H1 (cell line): Measurements from ENCODE around the gene TMEM63C. TPM values are rescaled to one million over a fixed set of nuclear protein-coding genes. Genes with fewer than 3 reads are reported as not detected.

ENCODE experiments used
- CTCF ChIA-PET: fragments of 300-600 bp; sonication (Branson Sonifier 250); formaldehyde crosslinking; loops from one replicate; lab custom pipeline; 2021; ENCODE audit not compliant: partially characterized antibody; lab: Charles Lee
- POLR2A ChIA-PET: fragments of 300-600 bp; sonication (Branson Sonifier 250); formaldehyde crosslinking; loops from one replicate; lab custom pipeline; 2021; ENCODE audit warnings: inconsistent platforms; ENCODE audit not compliant: partially characterized antibody; lab: Charles Lee
- DNase-seq, 2 experiments: peaks; one replicate each; pipeline versions ENCODE4 v3.0.0 to v3.0.0-alpha.2; 2010 to 2022; ENCODE audit warnings: low spot score in 2 of 2, low read depth in 1 of 2, mixed read lengths in 1 of 2
- FAIRE-seq: peaks from 2 replicates; lab custom pipeline; 2011; peaks lifted over from hg19 to GRCh38; lab: Jason Lieb, UNC
- H2AFZ ChIP-seq: 2 replicates; pipeline ENCODE4 v1.8.1; 2012; ENCODE audit warnings: low read length, inconsistent platforms
- H2AK5ac ChIP-seq: 2 replicates; pipeline ENCODE4 v1.6.1; 2013; ENCODE audit warnings: low read depth, low read length
- H2BK120ac ChIP-seq: replicated peaks from 2 replicates; pipeline ENCODE3; 2013; ENCODE audit warnings: low read depth, low read length, inconsistent platforms
- H2BK12ac ChIP-seq: 2 replicates; pipeline ENCODE4 v1.6.1; 2013; ENCODE audit warnings: low read depth, low read length
- H2BK15ac ChIP-seq: 2 replicates; pipeline ENCODE4 v1.6.1; 2013; ENCODE audit warnings: low read length
- H2BK20ac ChIP-seq: 2 replicates; pipeline ENCODE4 v1.6.1; 2013; ENCODE audit warnings: low read length
- H2BK5ac ChIP-seq: 2 replicates; pipeline ENCODE4 v1.6.1; 2013; ENCODE audit warnings: low read depth, low read length
- H3K14ac ChIP-seq: 2 replicates; pipeline ENCODE4 v1.6.1; 2013; ENCODE audit warnings: inconsistent platforms; ENCODE audit not compliant: insufficient read length
- H3K18ac ChIP-seq: 2 replicates; pipeline ENCODE4 v1.6.1; 2013; ENCODE audit warnings: low read length; ENCODE audit errors: extremely low read depth
- H3K23ac ChIP-seq: 2 replicates; pipeline ENCODE4 v1.6.1; 2013; ENCODE audit warnings: inconsistent platforms; ENCODE audit not compliant: insufficient read length
- H3K23me2 ChIP-seq: 2 replicates; pipeline ENCODE4 v1.6.1; 2013; ENCODE audit warnings: low read depth, low read length
- H3K27ac ChIP-seq: 2 replicates; pipeline ENCODE4 v1.6.1; 2011; ENCODE audit warnings: low read depth, low read length, inconsistent platforms
- H3K27me3 ChIP-seq, 4 experiments: replicated peaks in 1 of 4; 1 replicate in 1 of 4; 2 replicates in 3 of 4; pipeline versions ENCODE4 v1.6.1 to v1.8.1; 2011 to 2013; ENCODE audit warnings: low read length in 3 of 4, mild to moderate bottlenecking in 3 of 4, inconsistent platforms in 2 of 4, mixed read lengths in 2 of 4, moderate library complexity in 1 of 4; ENCODE audit not compliant: control insufficient read depth in 3 of 4, insufficient read depth in 3 of 4; ENCODE audit errors: extremely low read depth in 1 of 4
- H3K36me3 ChIP-seq, 4 experiments: 2 replicates each; pipeline versions ENCODE4 v1.6.1 to v1.8.1; 2011 to 2013; ENCODE audit warnings: mild to moderate bottlenecking in 4 of 4, low read length in 3 of 4, moderate library complexity in 2 of 4, control low read depth in 1 of 4, inconsistent platforms in 1 of 4; ENCODE audit not compliant: insufficient read depth in 4 of 4, control insufficient read depth in 2 of 4
- H3K4ac ChIP-seq: replicated peaks from 2 replicates; pipeline ENCODE3; 2013; ENCODE audit warnings: low read length, low read depth, mixed read lengths, inconsistent platforms; ENCODE audit not compliant: insufficient read length
- H3K4me1 ChIP-seq, 4 experiments: replicated peaks in 1 of 4; 1 replicate in 1 of 4; 2 replicates in 3 of 4; pipeline versions ENCODE4 v1.6.1 to v1.8.1; 2011 to 2013; ENCODE audit warnings: low read length in 3 of 4, inconsistent platforms in 2 of 4, mixed read lengths in 1 of 4; ENCODE audit not compliant: insufficient read depth in 4 of 4, control insufficient read depth in 3 of 4
- H3K4me2 ChIP-seq, 2 experiments: 2 replicates each; pipeline versions ENCODE4 v1.6.1 to v1.8.1; 2011 to 2013; ENCODE audit warnings: low read depth in 2 of 2, low read length in 2 of 2, control low read depth in 1 of 2, inconsistent platforms in 1 of 2, mild to moderate bottlenecking in 1 of 2; ENCODE audit not compliant: insufficient read depth in 1 of 2
- H3K4me3 ChIP-seq, 4 experiments: fragments of 200-600, 300-600 bp in 1 of 4; sonication (generic), shearing (Covaris generic), sonication (Bioruptor Twin) in 1 of 4; 2 replicates each; pipeline versions ENCODE4 v1.5.1 to v1.8.1; 2011 to 2016; ENCODE audit warnings: low read length in 4 of 4, low read depth in 3 of 4, control low read depth in 2 of 4, inconsistent platforms in 2 of 4, mild to moderate bottlenecking in 2 of 4, mixed read lengths in 1 of 4, moderate library complexity in 1 of 4; ENCODE audit not compliant: insufficient read depth in 2 of 4; ENCODE audit errors: extremely low read depth in 1 of 4
- H3K56ac ChIP-seq: replicated peaks from 2 replicates; pipeline ENCODE3; 2013; ENCODE audit warnings: low read depth, mild to moderate bottlenecking, mixed read lengths, low read length, inconsistent platforms; ENCODE audit not compliant: insufficient read length
- H3K79me1 ChIP-seq: 2 replicates; pipeline ENCODE4 v1.6.1; 2013; ENCODE audit warnings: low read depth, low read length, control low read depth
- H3K79me2 ChIP-seq, 2 experiments: 2 replicates each; pipeline versions ENCODE4 v1.6.1 to v1.8.1; 2012 to 2013; ENCODE audit warnings: low read length in 2 of 2, mild to moderate bottlenecking in 2 of 2, inconsistent platforms in 1 of 2; ENCODE audit not compliant: insufficient read depth in 2 of 2, control insufficient read depth in 1 of 2
- H3K9ac ChIP-seq, 4 experiments: replicated peaks in 1 of 4; 1 replicate in 1 of 4; 2 replicates in 3 of 4; pipeline versions ENCODE4 v1.6.1 to v1.8.1; 2011 to 2013; ENCODE audit warnings: low read depth in 3 of 4, low read length in 3 of 4, control low read depth in 2 of 4, mild to moderate bottlenecking in 2 of 4, moderate library complexity in 2 of 4, inconsistent platforms in 1 of 4; ENCODE audit errors: extremely low read depth in 1 of 4
- H3K9me3 ChIP-seq, 2 experiments: 2 replicates each; pipeline versions ENCODE4 v1.6.1 to v1.8.1; 2012 to 2013; ENCODE audit warnings: mild to moderate bottlenecking in 2 of 2, moderate library complexity in 2 of 2, control low read depth in 1 of 2, inconsistent platforms in 1 of 2, low read depth in 1 of 2, low read length in 1 of 2, mixed read lengths in 1 of 2; ENCODE audit not compliant: insufficient read depth in 2 of 2
- H4K20me1 ChIP-seq, 2 experiments: replicated peaks in 1 of 2; 2 replicates each; pipeline versions ENCODE3 to v1.8.1; 2011 to 2013; ENCODE audit warnings: inconsistent platforms in 2 of 2, low read length in 2 of 2, mild to moderate bottlenecking in 1 of 2; ENCODE audit not compliant: insufficient read depth in 2 of 2, control insufficient read depth in 1 of 2
- H4K5ac ChIP-seq: 2 replicates; pipeline ENCODE4 v1.6.1; 2013; ENCODE audit warnings: low read length, low read depth, mixed read lengths, inconsistent platforms; ENCODE audit not compliant: insufficient read length
- H4K8ac ChIP-seq: 2 replicates; pipeline ENCODE4 v1.8.0; 2013; ENCODE audit warnings: mild to moderate bottlenecking, moderate library complexity, low read length, inconsistent platforms; ENCODE audit not compliant: insufficient read depth; ENCODE audit errors: extremely low read depth
- H4K91ac ChIP-seq: replicated peaks from 2 replicates; pipeline ENCODE3; 2013; ENCODE audit warnings: low read length, mixed read lengths, inconsistent platforms; ENCODE audit not compliant: insufficient read length
- BACH1 ChIP-seq: IDR thresholded peaks from 2 replicates; pipeline ENCODE4 v1.6.1; 2012; ENCODE audit warnings: low read length, improper control_type of control experiment
- EP300 ChIP-seq, 2 experiments: IDR thresholded peaks; 1 replicate in 1 of 2; 2 replicates in 1 of 2; pipeline ENCODE4 v1.6.1; 2011 to 2012; ENCODE audit warnings: low read depth in 2 of 2, low read length in 2 of 2, mild to moderate bottlenecking in 2 of 2, borderline replicate concordance in 1 of 2, inconsistent platforms in 1 of 2, moderate library complexity in 1 of 2
- SP2 ChIP-seq: IDR thresholded peaks from 2 replicates; pipeline ENCODE4 v1.6.1; 2012; ENCODE audit warnings: mild to moderate bottlenecking, low read length, inconsistent platforms
- WGBS, 2 experiments: shearing (Covaris generic) in 1 of 2; methylation state at CpG; one replicate each; pipeline versions ENCODE4 v1.1.6 to v1.1.7; 2013 to 2015; ENCODE audit warnings: low lambda C conversion rate in 2 of 2, mixed read lengths in 2 of 2, inconsistent platforms in 1 of 2, low coverage in 1 of 2, missing lambda C conversion rate in 1 of 2; ENCODE audit not compliant: insufficient replicate concordance in 2 of 2, insufficient coverage in 1 of 2, insufficient read length in 1 of 2; ENCODE audit errors: extremely low coverage in 1 of 2, missing lambda C conversion rate in 1 of 2; 5-methylcytosine and 5-hydroxymethylcytosine counted together
- polyA plus RNA-seq, 7 experiments: library from polyadenylated mRNA; depleted of rRNA in 3 of 7; stranded (reverse) in 5 of 7; unstranded in 2 of 7; fragments of >200 nt in 5 of 7; fragments of 200-250 nt in 2 of 7; gene quantifications; 1 replicate in 5 of 7; 2 replicates in 1 of 7; 4 replicates in 1 of 7; pipeline versions ENCODE4 v1.2.1 to v1.2.3, GENCODE V29; 2011 to 2013; ENCODE audit warnings: missing spikeins in 2 of 7, mixed read lengths in 2 of 7
- total RNA-seq: library from RNA; stranded (reverse); fragmentation: NEBNext Ultra II Directional; extraction: Animal tissue kit (Norgen Biotek cat#: 25700); gene quantifications from 2 replicates; pipeline ENCODE4 v1.2.1, GENCODE V29; 2021
- TF ChIP-seq, protein P1 (sequence below): IDR thresholded peaks from 2 replicates; pipeline ENCODE4 v1.6.1; 2011; ENCODE audit warnings: low read length, improper control_type of control experiment

Gene TMEM63C
- total and polyA plus RNA-seq, 2 of the 8 experiments (the other 6 are each of a cell fraction or from before 2014, with no cell fraction given) = 3.0 to 7.6 TPM

DNA sequence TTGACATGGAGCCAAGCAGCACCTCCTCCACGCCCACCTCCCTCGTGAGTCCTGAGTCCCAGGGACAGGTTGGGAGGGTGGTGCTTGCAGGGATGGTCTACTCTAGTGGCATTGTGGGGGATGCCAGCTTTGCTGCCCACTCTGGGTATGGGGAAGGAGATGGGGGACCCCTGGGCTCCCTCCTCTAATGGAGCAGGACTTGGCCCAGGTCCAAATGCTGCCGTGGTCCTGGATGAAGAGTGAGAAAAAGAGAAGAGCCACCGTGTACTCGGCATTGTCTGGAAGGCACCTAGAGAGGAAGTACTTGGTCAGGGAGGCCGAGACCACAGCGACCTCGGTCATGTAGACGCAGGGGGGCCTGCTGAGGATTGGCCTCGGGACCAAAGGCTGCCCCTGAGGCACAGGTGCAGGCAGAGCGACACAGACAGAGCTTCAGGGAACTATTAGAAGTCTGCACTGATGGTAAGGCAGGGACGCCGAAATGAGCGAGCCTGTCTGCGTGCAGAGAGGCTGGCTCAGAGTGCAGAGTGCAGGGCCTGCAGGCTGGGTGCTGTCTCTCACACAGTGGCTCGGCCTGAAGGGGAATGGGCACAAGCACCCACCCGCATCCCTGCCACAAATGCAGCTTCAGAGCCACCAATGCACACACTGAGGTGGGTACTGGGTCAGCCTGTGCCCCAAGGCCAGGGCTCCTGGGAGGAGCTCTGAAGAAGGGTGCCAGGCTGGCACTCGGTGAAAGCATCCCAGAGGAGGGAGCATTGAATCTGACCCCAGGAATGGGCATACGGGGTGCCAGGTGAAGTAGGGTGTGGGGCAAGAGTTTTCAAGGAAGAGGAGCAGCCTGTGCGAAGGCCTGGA, 72.0 kb downstream of the TMEM63C start:
- Histone ChIP-seq H3K23ac (no peak overlapping the region), H3K9ac (no peak overlapping the region), H2BK20ac (no peak overlapping the region), H3K56ac (no peak overlapping the region), H3K36me3 (no peaks in the 10 kb centered on the region; a peak in 1 of 8 replicates), H4K8ac (no peak overlapping the region), H3K27ac (no peak overlapping the region), H2BK15ac (no peak overlapping the region), H3K79me1 (no peaks in the 10 kb centered on the region), H3K4me3 (no peak overlapping the region), H3K27me3 (no peaks in the 10 kb centered on the region)
- TF ChIP-seq, protein P1, sequence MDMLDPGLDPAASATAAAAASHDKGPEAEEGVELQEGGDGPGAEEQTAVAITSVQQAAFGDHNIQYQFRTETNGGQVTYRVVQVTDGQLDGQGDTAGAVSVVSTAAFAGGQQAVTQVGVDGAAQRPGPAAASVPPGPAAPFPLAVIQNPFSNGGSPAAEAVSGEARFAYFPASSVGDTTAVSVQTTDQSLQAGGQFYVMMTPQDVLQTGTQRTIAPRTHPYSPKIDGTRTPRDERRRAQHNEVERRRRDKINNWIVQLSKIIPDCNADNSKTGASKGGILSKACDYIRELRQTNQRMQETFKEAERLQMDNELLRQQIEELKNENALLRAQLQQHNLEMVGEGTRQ = no peak
- TF ChIP-seq SP2 (no peak), BACH1 (no peak), EP300 (IDR thresholded peaks at IDR 0.05; ENCODE audit: borderline replicate concordance in 1 of 2, low read depth in 2 of 2, low read length in 2 of 2) (no peak)
- TF ChIP-seq, all 59 proteins: peak for 0
- no peaks in the 10 kb centered on the region for H3K79me2 ChIP-seq
- H3K14ac ChIP-seq = no peak overlapping the region
- no peak overlapping the region for H3K4ac ChIP-seq
- no peak overlapping the region for H4K5ac ChIP-seq
- DNase-seq = no peak
- POLR2A ChIA-PET = no interaction called here
- no peak overlapping the region for H2BK12ac ChIP-seq
- no peak overlapping the region for H2BK120ac ChIP-seq
- 89% methylated on average over 20 of the region's 20 CpGs; no CpG with 5 or more reads in 1 of the 2 experiments for WGBS, 2 experiments
- H3K18ac ChIP-seq = no peak overlapping the region
- H3K23me2 ChIP-seq = no peaks in the 10 kb centered on the region
- H4K91ac ChIP-seq = no peak overlapping the region
- no peaks in the 10 kb centered on the region for H4K20me1 ChIP-seq
- CTCF ChIA-PET = interaction anchor here (0.7 to 1.2 kb wide), 3 partner anchors 9 to 110 kb away, joined by 3 read pairs; no protein-coding TSS in a partner anchor
- H2AK5ac ChIP-seq = no peak overlapping the region
- H3K9me3 ChIP-seq = no peaks in the 10 kb centered on the region
- no peak overlapping the region for H2AFZ ChIP-seq
- H3K4me1 ChIP-seq = no peaks in the 10 kb centered on the region
- H2BK5ac ChIP-seq = no peak overlapping the region
- no peak for FAIRE-seq
- no peak overlapping the region for H3K4me2 ChIP-seq
